GF-D8 (cell line): ENCODE measurements around the gene BRD3.

Experiments used
- DNase-seq: peaks from one replicate; lab custom pipeline; 2025; lab: John Stamatoyannopoulos, UW

Gene BRD3

GRCh38 chr9:134039386-134040175, 28.2 kb downstream of the BRD3 start:
- DNase-seq, result no peak

- no peak for DNase-seq
Measured at GRCh38 chr9:134037641-134038040, 30.2 kb downstream of the BRD3 start.

GRCh38 chr9:134036130-134036529, 31.7 kb downstream of the BRD3 start:
- DNase-seq, result no peak

- no peak for DNase-seq
Measured at GRCh38 chr9:134035041-134036039, 32.5 kb downstream of the BRD3 start.

GRCh38 chr9:134034215-134035040, 33.4 kb downstream of the BRD3 start:
- DNase-seq, result no peak

GRCh38 chr9:134033516-134034214, 34.2 kb downstream of the BRD3 start:
- DNase-seq, result no peak

- no peak for DNase-seq
Measured at GRCh38 chr9:134032456-134033222, 35.2 kb downstream of the BRD3 start.

GRCh38 chr9:134031783-134032182, 36.0 kb downstream of the BRD3 start:
- no peak for DNase-seq

GRCh38 chr9:134030821-134031470, 36.9 kb downstream of the BRD3 start:
- no peak for DNase-seq

- no peak for DNase-seq
Measured at GRCh38 chr9:134029248-134030226, 38.3 kb downstream of the BRD3 start.

GRCh38 chr9:134028575-134029247, 39.1 kb downstream of the BRD3 start:
- no peak for DNase-seq

GRCh38 chr9:134028076-134028475, 39.8 kb downstream of the BRD3 start:
- no peak for DNase-seq

GRCh38 chr9:134027561-134027960, 40.3 kb downstream of the BRD3 start:
- no peak for DNase-seq

- DNase-seq, result no peak
Measured at GRCh38 chr9:134026981-134027380, 40.8 kb downstream of the BRD3 start.

GRCh38 chr9:134026581-134026980, 41.2 kb downstream of the BRD3 start:
- DNase-seq, result no peak

GRCh38 chr9:134025606-134026541, 42.0 kb downstream of the BRD3 start:
- no peak for DNase-seq
